Measurements from ENCODE around the gene RNF169. TPM values are rescaled to one million over a fixed set of nuclear protein-coding genes. Genes with fewer than 3 reads are reported as not detected.

Gene RNF169
- total RNA-seq, 1 experiment from 2014 or later: 47.0 TPM

DNA sequence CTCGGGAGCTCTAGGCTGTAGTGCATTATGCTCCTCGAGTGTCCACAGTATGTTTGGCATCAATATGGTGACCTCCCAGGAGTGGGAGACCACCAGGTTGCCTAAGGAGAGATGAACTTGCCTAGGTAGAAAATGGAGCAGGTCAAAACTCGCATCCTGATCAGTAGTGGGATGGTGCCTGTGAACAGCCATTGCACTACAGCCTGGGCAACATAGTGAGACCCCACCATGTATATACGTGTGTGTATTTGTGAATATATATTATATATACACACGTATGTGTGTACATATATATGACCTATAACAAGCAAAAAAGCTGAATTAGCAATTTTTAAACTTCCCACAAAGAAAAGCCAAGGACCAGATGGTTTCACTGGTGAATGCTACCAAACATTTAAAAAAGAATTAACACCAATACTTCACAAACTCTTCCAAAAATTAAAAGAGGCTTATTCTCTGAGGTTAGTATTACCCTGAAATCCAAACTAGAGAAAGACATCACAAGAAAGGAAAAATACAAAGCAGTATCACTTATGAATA, 97.4 kb downstream of the RNF169 start:
- Histone ChIP-seq H3K9ac (ENCODE audit: low read length) (no peak overlapping the region), H4K20me1 (ENCODE audit: insufficient read depth, low read depth, low read length) (no peaks in the 10 kb centered on the region), H3K27ac (ENCODE audit: low read length) (no peak overlapping the region), H3K9me2 (replicated peaks; ENCODE audit: insufficient read depth, low read length) (no peaks in the 10 kb centered on the region), H2AFZ (ENCODE audit: low read length) (no peak overlapping the region), H3K4me2 (ENCODE audit: low read depth, low read length, poor library complexity, severe bottlenecking) (no peak overlapping the region), H3K4me3 (ENCODE audit: low read length) (no peak overlapping the region), H3K27me3 (ENCODE audit: low read length) (no peaks in the 10 kb centered on the region), H3K36me3 (ENCODE audit: insufficient read depth, low read length) (peaks cover 48% of the 10 kb centered on the region; the same call in 1 of the 2 replicates), H3K4me1 (ENCODE audit: low read length) (no peaks in the 10 kb centered on the region), H3K79me2 (ENCODE audit: low read length) (no peaks in the 10 kb centered on the region; the same call in 1 of the 2 replicates), H3K9me3 (ENCODE audit: low read length) (no peaks in the 10 kb centered on the region)
- no peak for DNase-seq

DNA sequence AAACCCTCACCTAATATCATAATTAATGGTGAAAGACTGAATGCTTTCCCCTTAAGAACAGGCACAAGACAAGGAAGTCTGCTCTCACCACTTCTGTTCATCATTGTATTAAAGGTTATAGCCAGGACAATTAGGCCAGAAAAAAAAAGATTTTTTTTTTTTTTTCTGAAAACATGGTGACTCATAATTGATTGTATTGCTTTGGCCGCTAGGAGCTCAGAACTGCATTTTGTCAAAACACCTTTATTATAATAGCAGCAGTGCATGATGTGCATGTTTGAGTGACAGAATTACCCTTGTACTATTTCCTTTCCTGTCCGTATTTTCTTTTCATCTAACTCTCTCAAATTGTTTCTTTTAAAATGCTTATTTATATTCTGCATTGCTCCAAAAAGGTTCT, 98.1 kb downstream of the RNF169 start:
- Histone ChIP-seq H3K4me3 (ENCODE audit: low read length) (no peak overlapping the region), H3K4me1 (ENCODE audit: low read length) (no peaks in the 10 kb centered on the region), H3K4me2 (ENCODE audit: low read depth, low read length, poor library complexity, severe bottlenecking) (no peak overlapping the region), H3K27ac (ENCODE audit: low read length) (no peak overlapping the region), H3K9me2 (replicated peaks; ENCODE audit: insufficient read depth, low read length) (no peaks in the 10 kb centered on the region), H2AFZ (ENCODE audit: low read length) (no peak overlapping the region), H3K27me3 (ENCODE audit: low read length) (no peaks in the 10 kb centered on the region), H3K9me3 (ENCODE audit: low read length) (no peaks in the 10 kb centered on the region), H3K36me3 (ENCODE audit: insufficient read depth, low read length) (peaks cover 48% of the 10 kb centered on the region), H4K20me1 (ENCODE audit: insufficient read depth, low read depth, low read length) (no peaks in the 10 kb centered on the region), H3K79me2 (ENCODE audit: low read length) (no peaks in the 10 kb centered on the region; the same call in 1 of the 2 replicates), H3K9ac (ENCODE audit: low read length) (no peak overlapping the region)
- no peak for DNase-seq

DNA sequence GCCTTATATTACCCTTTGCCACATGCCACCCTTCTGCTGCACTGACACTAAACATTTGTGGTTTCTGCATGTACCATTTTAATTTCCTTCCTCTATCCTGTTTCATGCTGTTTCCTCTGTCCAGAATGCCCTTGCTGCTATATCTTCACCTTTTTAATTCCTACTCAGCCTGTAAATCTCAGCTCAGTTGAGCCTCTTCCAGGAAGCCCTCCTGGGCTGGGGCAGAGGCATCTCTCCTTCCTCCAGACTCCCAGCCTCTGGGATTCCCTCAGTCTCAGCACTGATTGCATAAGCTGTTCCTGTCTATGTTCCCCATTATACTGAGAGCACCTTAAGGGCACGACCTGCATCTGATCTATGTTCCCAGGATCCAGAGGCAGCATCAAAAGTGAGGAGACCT, 98.7 kb downstream of the RNF169 start:
- Histone ChIP-seq H3K9me3 (ENCODE audit: low read length) (no peaks in the 10 kb centered on the region), H4K20me1 (ENCODE audit: insufficient read depth, low read depth, low read length) (no peaks in the 10 kb centered on the region), H3K9ac (ENCODE audit: low read length) (no peak overlapping the region), H3K27me3 (ENCODE audit: low read length) (no peaks in the 10 kb centered on the region), H3K4me3 (ENCODE audit: low read length) (no peak overlapping the region), H3K79me2 (ENCODE audit: low read length) (no peaks in the 10 kb centered on the region; the same call in 1 of the 2 replicates), H3K4me2 (ENCODE audit: low read depth, low read length, poor library complexity, severe bottlenecking) (no peak overlapping the region), H2AFZ (ENCODE audit: low read length) (no peak overlapping the region), H3K36me3 (ENCODE audit: insufficient read depth, low read length) (peaks cover 48% of the 10 kb centered on the region), H3K9me2 (replicated peaks; ENCODE audit: insufficient read depth, low read length) (no peaks in the 10 kb centered on the region), H3K4me1 (ENCODE audit: low read length) (no peaks in the 10 kb centered on the region), H3K27ac (ENCODE audit: low read length) (no peak overlapping the region)
- no peak for DNase-seq

DNA sequence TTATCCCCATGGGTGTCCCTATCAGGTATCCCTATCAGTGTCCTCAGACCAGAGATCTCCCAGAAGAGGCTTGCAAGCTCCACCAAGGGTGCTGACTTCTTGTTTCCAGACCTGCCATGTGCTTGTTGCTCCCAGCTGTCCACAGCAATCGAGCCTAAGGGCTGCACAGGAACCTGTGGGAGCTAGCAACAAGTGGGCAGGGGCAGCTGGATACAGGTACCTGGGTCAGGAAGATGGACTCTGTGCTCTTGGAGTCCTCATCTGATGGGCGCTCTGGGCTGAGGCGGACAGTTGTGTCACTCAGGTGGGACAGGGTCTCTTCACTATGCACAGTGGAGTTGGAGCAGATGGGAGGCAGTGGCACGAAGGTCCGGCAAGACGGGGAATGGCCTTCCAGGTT, 99.2 kb downstream of the RNF169 start:
- H2AFZ ChIP-seq (ENCODE audit: low read length): no peak overlapping the region
- no peaks in the 10 kb centered on the region for H4K20me1 ChIP-seq (ENCODE audit: insufficient read depth, low read depth, low read length)
- H3K9me3 ChIP-seq (ENCODE audit: low read length): no peaks in the 10 kb centered on the region
- no peak overlapping the region for H3K4me3 ChIP-seq (ENCODE audit: low read length)
- H3K79me2 ChIP-seq (ENCODE audit: low read length): no peaks in the 10 kb centered on the region; the same call in 1 of the 2 replicates
- H3K9me2 ChIP-seq (replicated peaks; ENCODE audit: insufficient read depth, low read length): no peaks in the 10 kb centered on the region
- H3K27ac ChIP-seq (ENCODE audit: low read length): no peak overlapping the region
- H3K4me1 ChIP-seq (ENCODE audit: low read length): no peaks in the 10 kb centered on the region
- H3K36me3 ChIP-seq (ENCODE audit: insufficient read depth, low read length): peaks cover 49% of the 10 kb centered on the region
- H3K4me2 ChIP-seq (ENCODE audit: low read depth, low read length, poor library complexity, severe bottlenecking): no peak overlapping the region
- H3K9ac ChIP-seq (ENCODE audit: low read length): no peak overlapping the region
- no peaks in the 10 kb centered on the region for H3K27me3 ChIP-seq (ENCODE audit: low read length)
- no peak for DNase-seq

DNA sequence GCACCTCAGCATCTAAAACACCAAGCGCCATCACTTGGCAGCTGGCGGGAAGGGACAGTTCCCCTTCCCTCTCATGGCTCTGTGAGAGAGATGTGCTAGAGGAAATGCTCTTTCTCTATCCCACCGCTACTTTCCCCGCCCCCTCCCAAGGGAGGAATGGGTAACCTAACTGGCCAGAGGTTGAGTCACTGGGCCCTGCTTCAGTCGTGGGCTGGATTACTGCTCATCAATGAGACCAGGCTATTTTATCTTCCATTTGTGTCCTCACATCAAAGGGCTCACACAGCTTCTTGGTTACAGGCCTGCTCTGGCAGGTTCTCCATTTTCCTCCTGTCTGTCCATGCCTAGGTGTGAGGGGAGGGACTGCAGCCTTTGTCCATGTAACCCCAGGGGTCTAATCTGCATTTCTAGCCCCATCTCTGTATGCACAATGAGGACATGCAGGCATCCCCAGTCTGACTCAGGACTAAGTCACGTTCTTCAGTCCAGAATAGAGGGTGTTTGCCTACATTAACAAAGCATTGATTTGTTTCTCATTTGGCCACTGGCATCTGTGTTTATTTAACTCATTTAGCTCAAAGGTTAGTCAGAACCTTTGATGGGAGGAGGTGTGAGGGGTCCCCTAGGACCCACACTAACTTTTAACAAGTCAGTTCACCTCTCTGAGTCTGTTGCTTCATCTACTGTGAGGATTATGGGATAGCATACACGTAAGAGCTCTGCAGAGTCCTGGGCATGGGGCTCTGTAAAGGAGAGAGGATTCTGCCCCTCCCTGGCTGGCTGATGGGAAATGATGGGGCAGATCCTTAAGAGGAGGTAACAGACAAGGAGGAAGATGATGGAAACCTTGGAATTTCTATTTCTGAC, 101.1 kb downstream of the RNF169 start:
- H2AFZ ChIP-seq (ENCODE audit: low read length): no peak overlapping the region
- no peak overlapping the region for H3K4me3 ChIP-seq (ENCODE audit: low read length)
- H4K20me1 ChIP-seq (ENCODE audit: insufficient read depth, low read depth, low read length): no peaks in the 10 kb centered on the region
- H3K9ac ChIP-seq (ENCODE audit: low read length): no peak overlapping the region
- H3K27me3 ChIP-seq (ENCODE audit: low read length): no peaks in the 10 kb centered on the region
- H3K4me2 ChIP-seq (ENCODE audit: low read depth, low read length, poor library complexity, severe bottlenecking): no peak overlapping the region
- H3K9me3 ChIP-seq (ENCODE audit: low read length): no peaks in the 10 kb centered on the region
- no peaks in the 10 kb centered on the region for H3K9me2 ChIP-seq (replicated peaks; ENCODE audit: insufficient read depth, low read length)
- no peak for DNase-seq
- no peaks in the 10 kb centered on the region; the same call in 1 of the 2 replicates for H3K79me2 ChIP-seq (ENCODE audit: low read length)
- H3K27ac ChIP-seq (ENCODE audit: low read length): no peak overlapping the region
- H3K36me3 ChIP-seq (ENCODE audit: insufficient read depth, low read length): peaks cover 49% of the 10 kb centered on the region
- H3K4me1 ChIP-seq (ENCODE audit: low read length): no peaks in the 10 kb centered on the region

DNA sequence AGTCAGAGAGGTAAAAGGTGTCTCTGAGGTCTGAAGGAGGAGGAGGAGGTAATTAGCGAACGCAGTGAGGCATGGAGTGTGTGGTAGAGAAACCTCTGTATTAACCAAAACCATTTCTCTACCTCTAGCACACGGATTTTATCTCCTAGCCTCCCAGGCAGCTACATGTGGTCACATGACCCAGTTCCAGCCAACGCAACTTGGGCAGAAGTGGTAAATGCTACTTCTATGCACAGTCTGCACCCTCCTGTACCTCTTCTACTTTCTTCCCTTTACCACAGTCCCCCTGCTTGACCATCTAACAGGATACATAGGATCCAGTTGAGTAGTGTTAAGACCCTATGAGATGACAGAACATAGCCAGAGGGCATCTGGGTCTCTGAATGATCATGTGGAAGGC, 104.6 kb downstream of the RNF169 start:
- H3K79me2 ChIP-seq (ENCODE audit: low read length): no peaks in the 10 kb centered on the region
- H3K36me3 ChIP-seq (ENCODE audit: insufficient read depth, low read length): peaks cover 55% of the 10 kb centered on the region
- DNase-seq: no peak
- H4K20me1 ChIP-seq (ENCODE audit: insufficient read depth, low read depth, low read length): no peaks in the 10 kb centered on the region
- no peaks in the 10 kb centered on the region for H3K9me2 ChIP-seq (replicated peaks; ENCODE audit: insufficient read depth, low read length)
- no peaks in the 10 kb centered on the region for H3K9me3 ChIP-seq (ENCODE audit: low read length)
- no peak overlapping the region for H3K4me3 ChIP-seq (ENCODE audit: low read length)
- H3K27me3 ChIP-seq (ENCODE audit: low read length): no peaks in the 10 kb centered on the region
- H3K27ac ChIP-seq (ENCODE audit: low read length): no peak overlapping the region
- H3K9ac ChIP-seq (ENCODE audit: low read length): no peak overlapping the region
- H3K4me2 ChIP-seq (ENCODE audit: low read depth, low read length, poor library complexity, severe bottlenecking): no peak overlapping the region
- H2AFZ ChIP-seq (ENCODE audit: low read length): no peak overlapping the region
- H3K4me1 ChIP-seq (ENCODE audit: low read length): no peaks in the 10 kb centered on the region

- DNase-seq: no peak
- H3K36me3 ChIP-seq (ENCODE audit: insufficient read depth, low read length): peaks cover 90% of the 10 kb centered on the region
Measured at GRCh38 chr11:74860743-74861142, 112.1 kb downstream of the RNF169 start.

GRCh38 chr11:74863410-74863809, 114.8 kb downstream of the RNF169 start:
- H3K9me2 ChIP-seq (replicated peaks; ENCODE audit: insufficient read depth, low read length): no peaks in the 10 kb centered on the region
- no peak for DNase-seq
- H3K4me2 ChIP-seq (ENCODE audit: low read depth, low read length, poor library complexity, severe bottlenecking): no peak overlapping the region
- peaks cover 94% of the 10 kb centered on the region for H3K36me3 ChIP-seq (ENCODE audit: insufficient read depth, low read length)
- peaks cover 32% of the 10 kb centered on the region for H3K9me3 ChIP-seq (ENCODE audit: low read length)
- H3K4me1 ChIP-seq (ENCODE audit: low read length): no peaks in the 10 kb centered on the region
- no peaks in the 10 kb centered on the region for H3K79me2 ChIP-seq (ENCODE audit: low read length)
- no peak overlapping the region for H2AFZ ChIP-seq (ENCODE audit: low read length)
- no peak overlapping the region for H3K27ac ChIP-seq (ENCODE audit: low read length)
- H3K9ac ChIP-seq (ENCODE audit: low read length): no peak overlapping the region
- no peak overlapping the region for H3K4me3 ChIP-seq (ENCODE audit: low read length)
- H4K20me1 ChIP-seq (ENCODE audit: insufficient read depth, low read depth, low read length): no peaks in the 10 kb centered on the region
- H3K27me3 ChIP-seq (ENCODE audit: low read length): no peaks in the 10 kb centered on the region

More at GRCh38 chr11:74860743-74861142, 112.1 kb downstream of the RNF169 start:
- no peak overlapping the region for H3K4me3 ChIP-seq (ENCODE audit: low read length)
- H3K9me3 ChIP-seq (ENCODE audit: low read length): peaks cover 17% of the 10 kb centered on the region
- no peaks in the 10 kb centered on the region for H4K20me1 ChIP-seq (ENCODE audit: insufficient read depth, low read depth, low read length)
- no peaks in the 10 kb centered on the region for H3K79me2 ChIP-seq (ENCODE audit: low read length)
- no peaks in the 10 kb centered on the region for H3K27me3 ChIP-seq (ENCODE audit: low read length)
- H2AFZ ChIP-seq (ENCODE audit: low read length): no peak overlapping the region
- no peak overlapping the region for H3K27ac ChIP-seq (ENCODE audit: low read length)
- H3K4me1 ChIP-seq (ENCODE audit: low read length): no peaks in the 10 kb centered on the region
- H3K4me2 ChIP-seq (ENCODE audit: low read depth, low read length, poor library complexity, severe bottlenecking): no peak overlapping the region
- H3K9ac ChIP-seq (ENCODE audit: low read length): no peak overlapping the region
- H3K9me2 ChIP-seq (replicated peaks; ENCODE audit: insufficient read depth, low read length): no peaks in the 10 kb centered on the region
